CD14-positive monocyte (primary cell): Measurements from ENCODE around the gene DLGAP1. TPM values are rescaled to one million over a fixed set of nuclear protein-coding genes. Genes with fewer than 3 reads are reported as not detected.

ENCODE experiments used
- DNase-seq, 3 donors: peaks; one replicate each; pipeline ENCODE4 v3.0.0-alpha.2; 2011 to 2022
- H2AFZ ChIP-seq: 2 replicates; pipeline ENCODE4 v1.6.0; 2012; ENCODE audit warnings: mild to moderate bottlenecking, low read depth, low read length, inconsistent platforms; ENCODE audit not compliant: insufficient read depth, poor library complexity, severe bottlenecking
- H3K27ac ChIP-seq, 2 donors: 1 replicate in 1 of 2; 2 replicates in 1 of 2; pipeline ENCODE4 v1.5.1; 2012 to 2013; ENCODE audit warnings: low read length in 2 of 2, control low read depth in 1 of 2, inconsistent platforms in 1 of 2, low read depth in 1 of 2, mild to moderate bottlenecking in 1 of 2
- H3K27me3 ChIP-seq, 2 donors: one replicate each; pipeline versions ENCODE4 v1.6.0 to v1.6.1; 2011 to 2013; ENCODE audit warnings: low read length in 2 of 2; ENCODE audit not compliant: control insufficient read depth in 2 of 2, insufficient read depth in 2 of 2
- H3K36me3 ChIP-seq, 2 donors: replicated peaks in 1 of 2; 1 replicate in 1 of 2; 2 replicates in 1 of 2; pipeline versions ENCODE4 v1.5.1 to v1.6.1; 2012 to 2013; ENCODE audit warnings: low read length in 2 of 2, control low read depth in 1 of 2, inconsistent platforms in 1 of 2, mild to moderate bottlenecking in 1 of 2; ENCODE audit not compliant: insufficient read depth in 2 of 2, control insufficient read depth in 1 of 2
- H3K4me1 ChIP-seq, 2 donors: 1 replicate in 1 of 2; 2 replicates in 1 of 2; pipeline versions ENCODE4 v1.5.1 to v1.6.1; 2012 to 2013; ENCODE audit warnings: low read length in 2 of 2, control low read depth in 1 of 2, inconsistent platforms in 1 of 2, mild to moderate bottlenecking in 1 of 2, moderate library complexity in 1 of 2; ENCODE audit not compliant: insufficient read depth in 2 of 2, control insufficient read depth in 1 of 2
- H3K4me2 ChIP-seq: replicated peaks from 2 replicates; pipeline ENCODE3; 2012; ENCODE audit warnings: low read length, moderate library complexity, mild to moderate bottlenecking; ENCODE audit not compliant: poor library complexity, severe bottlenecking; ENCODE audit errors: extremely low read depth
- H3K4me3 ChIP-seq, 3 experiments: fragments of 200-600 bp in 1 of 3; sonication (generic) in 1 of 3; replicated peaks in 1 of 3; 1 replicate in 2 of 3; 2 replicates in 1 of 3; pipeline ENCODE4 v1.5.1; 2011 to 2013; ENCODE audit warnings: low read length in 3 of 3, mild to moderate bottlenecking in 3 of 3, control low read depth in 2 of 3, low read depth in 2 of 3, inconsistent platforms in 1 of 3, moderate library complexity in 1 of 3
- H3K79me2 ChIP-seq: 2 replicates; pipeline ENCODE4 v1.6.0; 2012; ENCODE audit warnings: mild to moderate bottlenecking, control low read depth, inconsistent platforms, low read length, moderate library complexity; ENCODE audit not compliant: insufficient read depth
- H3K9ac ChIP-seq: 2 replicates; pipeline ENCODE4 v1.6.0; 2017; ENCODE audit warnings: low read length, mild to moderate bottlenecking; ENCODE audit not compliant: insufficient read depth, poor library complexity, severe bottlenecking
- H3K9me3 ChIP-seq, 2 donors: replicated peaks in 1 of 2; 1 replicate in 1 of 2; 2 replicates in 1 of 2; pipeline versions ENCODE4 v1.5.1 to v1.6.1; 2012 to 2013; ENCODE audit warnings: low read length in 2 of 2, control low read depth in 1 of 2; ENCODE audit not compliant: control insufficient read depth in 1 of 2, insufficient read depth in 1 of 2
- H4K20me1 ChIP-seq: 2 replicates; pipeline ENCODE4 v1.6.0; 2012; ENCODE audit warnings: mild to moderate bottlenecking, low read length, control low read depth, moderate library complexity; ENCODE audit not compliant: insufficient read depth
- H3K27ac Mint-ChIP-seq, 7 donors: one replicate each; pipeline ENCODE4 v1.8.0; 2020; ENCODE audit warnings: mild to moderate bottlenecking in 7 of 7, mixed read lengths in 7 of 7, moderate library complexity in 6 of 7, inconsistent platforms in 2 of 7
- H3K27me3 Mint-ChIP-seq, 3 donors: one replicate each; pipeline ENCODE4 v1.8.0; 2021 to 2022; ENCODE audit warnings: low read depth in 3 of 3, mild to moderate bottlenecking in 3 of 3, mixed read lengths in 3 of 3, moderate library complexity in 3 of 3, inconsistent platforms in 1 of 3
- H3K36me3 Mint-ChIP-seq, 2 donors: one replicate each; pipeline ENCODE4 v1.8.0; 2020; ENCODE audit warnings: mixed read lengths in 2 of 2, inconsistent platforms in 1 of 2, mild to moderate bottlenecking in 1 of 2
- H3K4me1 Mint-ChIP-seq: one replicate; pipeline ENCODE4 v1.8.0; 2020; ENCODE audit warnings: mild to moderate bottlenecking, mixed read lengths
- H3K4me3 Mint-ChIP-seq, 2 donors: one replicate each; pipeline ENCODE4 v1.8.0; 2020; ENCODE audit warnings: mild to moderate bottlenecking in 2 of 2, mixed read lengths in 2 of 2, moderate library complexity in 1 of 2
- H3K9me3 Mint-ChIP-seq, 7 donors: one replicate each; pipeline ENCODE4 v1.8.0; 2020 to 2022; ENCODE audit warnings: mixed read lengths in 7 of 7, mild to moderate bottlenecking in 6 of 7, moderate library complexity in 6 of 7, inconsistent platforms in 2 of 7
- WGBS: methylation state at CpG from one replicate; pipeline ENCODE4 v1.1.5; 2013; ENCODE audit warnings: missing lambda C conversion rate; ENCODE audit not compliant: insufficient coverage; 5-methylcytosine and 5-hydroxymethylcytosine counted together
- intact Hi-C, 2 donors: fragments of 100-400 bp; cut with micrococcal nuclease; formaldehyde crosslinking; loops; one replicate each; pipeline versions ENCODE4 v1.15.0 to v1.15.1; 2023
- polyA plus RNA-seq, 3 donors: library from polyadenylated mRNA; depleted of rRNA in 1 of 3; unstranded in 2 of 3; stranded (reverse) in 1 of 3; fragments of 300-500 nt in 2 of 3; fragments of >200 nt in 1 of 3; fragmentation: Illumina TruSeq in 2 of 3; gene quantifications; 1 replicate in 2 of 3; 2 replicates in 1 of 3; pipeline ENCODE4 v1.2.3, GENCODE V29; 2012 to 2021
- TF ChIP-seq, protein P1 (sequence below): fragments of 200-600 bp; IDR thresholded peaks from one replicate; pipeline ENCODE4 v1.8.0; 2022; ENCODE audit warnings: antibody characterized with exemption, mild to moderate bottlenecking

DLGAP1 gene
- polyA plus RNA-seq, 3 donors, result 0.09 to 0.42 TPM; not detected in 1

DNA sequence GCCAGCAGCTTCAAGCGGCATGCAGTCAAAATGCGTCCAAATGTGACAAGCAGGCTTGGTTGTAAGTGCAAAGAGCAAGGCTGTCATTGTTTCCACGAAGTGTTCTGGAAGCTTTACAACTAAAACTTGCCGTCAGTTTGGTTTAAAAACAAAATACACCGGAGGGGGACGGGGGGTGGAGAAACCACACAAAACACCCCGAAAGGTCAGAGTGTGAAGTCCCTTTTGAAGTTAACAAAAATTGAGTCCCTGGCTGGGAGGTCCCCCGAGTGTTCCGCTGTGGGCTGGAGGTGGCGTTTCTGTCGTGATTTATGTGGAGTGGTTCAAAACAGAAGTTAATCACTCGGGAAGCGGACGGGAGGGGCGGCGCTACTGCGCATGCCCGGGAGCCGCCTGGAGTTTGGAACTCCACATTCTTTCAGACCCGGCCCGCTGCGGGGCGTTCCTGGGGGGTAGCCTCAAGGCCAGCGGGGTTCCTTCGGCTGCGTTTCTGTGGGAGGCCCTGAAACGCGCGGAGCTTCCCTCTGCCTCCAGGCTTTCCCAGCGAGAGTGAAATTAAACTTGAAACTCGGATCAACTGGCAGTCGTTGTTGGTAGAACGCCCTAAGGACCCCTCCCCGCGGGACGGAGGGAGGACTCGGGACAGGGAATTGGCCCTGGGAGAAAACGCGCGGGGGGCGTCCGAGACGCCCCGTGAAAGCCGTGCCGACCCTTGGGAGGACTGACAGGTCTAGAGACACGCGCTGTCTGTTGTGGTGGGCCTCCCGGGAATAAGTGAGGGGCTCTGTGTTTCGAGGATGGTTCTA is 1003.7 kb downstream of the DLGAP1 start:
- peaks cover 29% of the 10 kb centered on the region for H3K4me1 Mint-ChIP-seq
- Histone ChIP-seq H3K4me3 (peak overlapping the region; percentile 73 to 86 (median 77)), H3K79me2 (peaks cover 50% of the 10 kb centered on the region), H4K20me1 (peaks cover 20% of the 10 kb centered on the region), H3K36me3 (peaks cover 5 to 8% of the 10 kb centered on the region in 2 donors), H3K4me1 (peaks cover 46 to 58% of the 10 kb centered on the region in 2 donors), H3K4me2 (peak overlapping the region; percentile 79), H2AFZ (peak overlapping the region; percentile 48), H3K27me3 (no peaks in the 10 kb centered on the region), H3K27ac (peak overlapping the region; percentile 99), H3K9ac (peak overlapping the region; percentile 98), H3K9me3 (no peaks in the 10 kb centered on the region)
- peaks cover 0 to 3% (median 0%) of the 10 kb centered on the region in 7 donors for H3K9me3 Mint-ChIP-seq
- intact Hi-C loops, result loop anchor here (5.0 to 10.0 kb wide), 5 partner anchors 167 to 797 kb away; partner anchors contain the start of genes EMILIN2 (in 1 of the 2) and SMCHD1 (in 1 of the 2)
- peaks cover 0 to 4% (median 1%) of the 10 kb centered on the region in 3 donors for H3K27me3 Mint-ChIP-seq
- TF ChIP-seq, protein P1, sequence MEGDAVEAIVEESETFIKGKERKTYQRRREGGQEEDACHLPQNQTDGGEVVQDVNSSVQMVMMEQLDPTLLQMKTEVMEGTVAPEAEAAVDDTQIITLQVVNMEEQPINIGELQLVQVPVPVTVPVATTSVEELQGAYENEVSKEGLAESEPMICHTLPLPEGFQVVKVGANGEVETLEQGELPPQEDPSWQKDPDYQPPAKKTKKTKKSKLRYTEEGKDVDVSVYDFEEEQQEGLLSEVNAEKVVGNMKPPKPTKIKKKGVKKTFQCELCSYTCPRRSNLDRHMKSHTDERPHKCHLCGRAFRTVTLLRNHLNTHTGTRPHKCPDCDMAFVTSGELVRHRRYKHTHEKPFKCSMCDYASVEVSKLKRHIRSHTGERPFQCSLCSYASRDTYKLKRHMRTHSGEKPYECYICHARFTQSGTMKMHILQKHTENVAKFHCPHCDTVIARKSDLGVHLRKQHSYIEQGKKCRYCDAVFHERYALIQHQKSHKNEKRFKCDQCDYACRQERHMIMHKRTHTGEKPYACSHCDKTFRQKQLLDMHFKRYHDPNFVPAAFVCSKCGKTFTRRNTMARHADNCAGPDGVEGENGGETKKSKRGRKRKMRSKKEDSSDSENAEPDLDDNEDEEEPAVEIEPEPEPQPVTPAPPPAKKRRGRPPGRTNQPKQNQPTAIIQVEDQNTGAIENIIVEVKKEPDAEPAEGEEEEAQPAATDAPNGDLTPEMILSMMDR, result no peak
- peaks cover 2 to 6% of the 10 kb centered on the region in 2 donors for H3K36me3 Mint-ChIP-seq
- peak overlapping the region; percentile 93 to 94 for H3K4me3 Mint-ChIP-seq
- H3K27ac Mint-ChIP-seq, result peak overlapping the region; percentile 94 to 100 (median 97)
- WGBS, result under 1% methylated on average over 47 of the region's 50 CpGs
- DNase-seq, result peak; percentile 83 to 93 (median 86)

DNA sequence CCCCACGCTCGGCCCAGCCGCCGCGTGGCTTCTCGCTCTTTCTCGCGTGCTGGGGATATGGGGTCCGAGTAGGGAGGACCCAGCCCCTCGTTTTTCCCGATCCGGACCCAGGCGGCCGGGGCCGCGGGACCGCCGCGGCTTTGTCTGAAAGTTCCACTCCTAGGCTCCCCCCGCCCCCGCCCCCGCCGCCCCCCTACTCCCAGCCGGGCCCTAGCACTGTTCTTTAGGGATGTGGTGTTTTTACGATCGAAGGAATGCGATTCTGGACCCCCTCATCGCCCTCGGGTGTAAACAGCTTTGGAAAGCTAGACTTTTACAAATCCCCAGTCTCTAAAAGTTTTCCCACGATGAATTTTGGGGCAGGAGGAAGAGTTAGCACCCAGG is 1004.3 kb downstream of the DLGAP1 start:
- 1% methylated on average over 10 of the region's 30 CpGs for WGBS

More for the DNA sequence above, 1004.3 kb downstream of the DLGAP1 start:
- no peaks in the 10 kb centered on the region for H3K9me3 ChIP-seq
- peaks cover 14% of the 10 kb centered on the region for H4K20me1 ChIP-seq
- Mint-ChIP-seq H3K4me3 (peak overlapping the region; percentile 93 to 94), H3K36me3 (no peaks in the 10 kb centered on the region), H3K27ac (peak overlapping the region; percentile 95 to 100 (median 97)), H3K27me3 (peaks cover 0 to 4% (median 1%) of the 10 kb centered on the region in 3 donors), H3K4me1 (peaks cover 35% of the 10 kb centered on the region), H3K9me3 (peaks cover 0 to 3% (median 0%) of the 10 kb centered on the region in 7 donors)
- DNase-seq, result no peak
- H3K9ac ChIP-seq, result peak overlapping the region; percentile 98
- peaks cover 45% of the 10 kb centered on the region for H3K79me2 ChIP-seq
- intact Hi-C loops, result loop anchor here (5.0 to 10.0 kb wide), 5 partner anchors 166 to 796 kb away; partner anchors contain the start of genes EMILIN2 (in 1 of the 2) and SMCHD1 (in 1 of the 2)
- H3K4me1 ChIP-seq, result peaks cover 51 to 64% of the 10 kb centered on the region in 2 donors
- H3K27ac ChIP-seq, result peak overlapping the region; percentile 99
- H3K4me2 ChIP-seq, result peak overlapping the region; percentile 79
- peaks cover 0 to 2% of the 10 kb centered on the region in 2 donors for H3K36me3 ChIP-seq
- TF ChIP-seq, protein P1, result no peak
- H3K27me3 ChIP-seq, result no peaks in the 10 kb centered on the region
- H2AFZ ChIP-seq, result peak overlapping the region; percentile 48
- peak overlapping the region; percentile 73 to 86 (median 77) for H3K4me3 ChIP-seq
